Fibroblast of lung (primary cell): ENCODE data around the gene TTLL11. TPM values are rescaled to one million over a fixed set of nuclear protein-coding genes. Genes with fewer than 3 reads are reported as not detected.

ENCODE experiments used
- DNase-seq, 2 donors: peaks; one replicate each; pipeline versions ENCODE4 v3.0.0 to v3.0.0-alpha.2; 2010; ENCODE audit warnings: low read depth in 2 of 2
- H2AFZ ChIP-seq: 2 replicates; pipeline ENCODE4 v1.5.1; 2012; ENCODE audit warnings: low read length, control low read depth, inconsistent platforms
- H3K27ac ChIP-seq: 2 replicates; pipeline ENCODE4 v1.5.1; 2011; ENCODE audit warnings: low read length, control low read depth; ENCODE audit not compliant: insufficient read depth
- H3K27me3 ChIP-seq: 2 replicates; pipeline ENCODE4 v1.5.1; 2011; ENCODE audit warnings: mild to moderate bottlenecking, low read length; ENCODE audit not compliant: control insufficient read depth, insufficient read depth
- H3K36me3 ChIP-seq: 2 replicates; pipeline ENCODE4 v1.5.1; 2011; ENCODE audit warnings: low read length; ENCODE audit not compliant: control insufficient read depth, insufficient read depth
- H3K4me1 ChIP-seq: 2 replicates; pipeline ENCODE4 v1.5.1; 2011; ENCODE audit warnings: low read length; ENCODE audit not compliant: control insufficient read depth, insufficient read depth; ENCODE audit errors: extremely low read depth
- H3K4me2 ChIP-seq: 2 replicates; pipeline ENCODE4 v1.5.1; 2011; ENCODE audit warnings: low read length, control low read depth; ENCODE audit not compliant: insufficient read depth; ENCODE audit errors: extremely low read depth
- H3K4me3 ChIP-seq, 4 experiments: fragments of 200-600 bp in 1 of 4; sonication (generic) in 1 of 4; replicated peaks in 1 of 4; 2 replicates each; pipeline ENCODE4 v1.5.1; 2011 to 2016; ENCODE audit warnings: low read length in 4 of 4, low read depth in 3 of 4, mild to moderate bottlenecking in 3 of 4, control low read depth in 2 of 4, inconsistent platforms in 1 of 4, mixed read lengths in 1 of 4; ENCODE audit not compliant: insufficient read depth in 1 of 4; ENCODE audit errors: control extremely low read depth in 1 of 4
- H3K79me2 ChIP-seq: 2 replicates; pipeline ENCODE4 v1.5.1; 2012; ENCODE audit warnings: mild to moderate bottlenecking, low read length, inconsistent platforms; ENCODE audit not compliant: control insufficient read depth, insufficient read depth
- H3K9ac ChIP-seq: 2 replicates; pipeline ENCODE4 v1.5.1; 2011; ENCODE audit warnings: mild to moderate bottlenecking, low read length, control low read depth; ENCODE audit not compliant: insufficient read depth
- H3K9me3 ChIP-seq: 2 replicates; pipeline ENCODE4 v1.5.1; 2012; ENCODE audit warnings: low read depth, low read length; ENCODE audit not compliant: control insufficient read depth, insufficient read depth
- H4K20me1 ChIP-seq: 2 replicates; pipeline ENCODE4 v1.5.1; 2011; ENCODE audit warnings: low read length; ENCODE audit not compliant: control insufficient read depth, insufficient read depth; ENCODE audit errors: extremely low read depth
- CTCF ChIP-seq, 2 donors: IDR thresholded peaks in 1 of 2; conservative IDR thresholded peaks in 1 of 2; 1 replicate in 1 of 2; 2 replicates in 1 of 2; pipeline ENCODE4 v1.5.1; 2011 to 2012; ENCODE audit warnings: low read length in 2 of 2, control low read depth in 1 of 2, inconsistent platforms in 1 of 2, low read depth in 1 of 2, mild to moderate bottlenecking in 1 of 2
- EZH2 ChIP-seq: IDR thresholded peaks from 2 replicates; pipeline ENCODE4 v1.5.1; 2012; ENCODE audit warnings: low read length, control low read depth, mild to moderate bottlenecking; ENCODE audit errors: missing control alignments
- polyA plus RNA-seq, 2 donors: library from polyadenylated mRNA; depleted of rRNA in 1 of 2; stranded (reverse) in 1 of 2; unstranded in 1 of 2; fragments of >200 nt; gene quantifications; 2 replicates each; pipeline ENCODE4 v1.2.1, GENCODE V29; 2011 to 2012; ENCODE audit warnings: missing spikeins in 1 of 2
- total RNA-seq: library from RNA; depleted of rRNA; stranded (reverse); fragments of >200 nt; gene quantifications from 2 replicates; pipeline ENCODE4 v1.2.1, GENCODE V29; 2014

The TTLL11 gene
- total and polyA plus RNA-seq, 2 donors (not counting 1 experiment from before 2014, with no cell fraction given): 3.9 to 4.8 TPM

GRCh38 chr9:121925935-121926334 lies 167.2 kb downstream of the TTLL11 start:
- no peak overlapping the region for H3K27ac ChIP-seq
- H3K4me1 ChIP-seq: no peaks in the 10 kb centered on the region
- H4K20me1 ChIP-seq: no peaks in the 10 kb centered on the region
- H3K79me2 ChIP-seq: no peaks in the 10 kb centered on the region
- H3K9ac ChIP-seq: no peak overlapping the region
- H2AFZ ChIP-seq: no peak overlapping the region
- no peaks in the 10 kb centered on the region for H3K36me3 ChIP-seq
- no peaks in the 10 kb centered on the region for H3K27me3 ChIP-seq
- no peak for TF ChIP-seq EZH2
- no peak for TF ChIP-seq CTCF (conservative IDR thresholded peaks at IDR 0.05 in 1 of 2, IDR thresholded peaks at IDR 0.05 in 1 of 2; ENCODE audit: low read depth in 1 of 2, low read length in 2 of 2)
- H3K9me3 ChIP-seq: no peaks in the 10 kb centered on the region
- no peak overlapping the region for H3K4me2 ChIP-seq
- no peak overlapping the region for H3K4me3 ChIP-seq
- no peak for DNase-seq

DNA sequence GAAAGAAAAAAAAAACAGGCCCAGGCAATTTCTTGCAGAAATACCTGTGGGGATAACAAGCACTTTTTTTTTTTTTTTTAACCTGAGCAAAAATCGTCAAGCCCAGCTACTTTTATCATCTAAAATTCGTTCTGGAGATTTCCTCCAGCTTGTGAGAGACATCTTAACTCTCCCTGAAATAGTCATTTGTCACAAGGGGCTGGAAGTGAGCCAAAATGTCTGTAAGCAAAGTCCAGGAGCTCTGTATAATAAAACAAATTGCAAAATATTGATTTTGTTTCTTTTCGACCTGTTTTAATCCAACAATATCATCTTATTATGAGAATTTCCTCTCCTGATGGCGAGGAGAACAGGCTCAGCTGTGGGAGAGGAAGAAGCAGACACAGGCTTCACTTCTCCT lies 168.4 kb downstream of the TTLL11 start:
- H3K9ac ChIP-seq: no peak overlapping the region
- no peaks in the 10 kb centered on the region for H3K27me3 ChIP-seq
- no peak overlapping the region for H3K4me2 ChIP-seq
- TF ChIP-seq EZH2 (no peak), CTCF (conservative IDR thresholded peaks at IDR 0.05 in 1 of 2, IDR thresholded peaks at IDR 0.05 in 1 of 2; ENCODE audit: low read depth in 1 of 2, low read length in 2 of 2) (no peak)
- no peak overlapping the region for H2AFZ ChIP-seq
- H3K36me3 ChIP-seq: no peaks in the 10 kb centered on the region
- DNase-seq: no peak
- no peaks in the 10 kb centered on the region for H3K79me2 ChIP-seq
- H3K4me3 ChIP-seq: no peak overlapping the region
- H3K4me1 ChIP-seq: no peaks in the 10 kb centered on the region
- no peak overlapping the region for H3K27ac ChIP-seq
- no peaks in the 10 kb centered on the region for H4K20me1 ChIP-seq
- H3K9me3 ChIP-seq: no peaks in the 10 kb centered on the region

DNA sequence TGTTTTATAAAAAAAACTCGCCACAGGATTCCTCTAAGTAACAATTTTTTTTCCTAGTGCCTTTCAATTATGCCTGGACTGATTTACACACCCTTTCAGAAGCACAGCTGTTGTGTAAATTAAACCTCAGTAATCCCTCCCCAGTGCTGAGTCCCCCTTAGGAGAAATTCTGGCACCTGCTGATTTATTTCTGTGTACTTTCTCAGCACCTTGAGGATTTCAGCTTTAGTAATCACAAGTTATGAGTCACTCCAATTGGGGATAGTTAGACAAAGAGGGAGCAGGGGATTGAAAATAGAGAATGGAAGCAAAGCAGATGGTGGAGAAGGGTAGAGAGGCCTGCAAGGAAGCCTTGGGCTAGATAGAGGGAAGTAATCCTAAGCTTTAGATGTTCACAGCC lies 171.7 kb downstream of the TTLL11 start:
- no peaks in the 10 kb centered on the region for H4K20me1 ChIP-seq
- no peaks in the 10 kb centered on the region for H3K36me3 ChIP-seq
- H3K9me3 ChIP-seq: no peaks in the 10 kb centered on the region
- DNase-seq: no peak
- no peak overlapping the region for H3K9ac ChIP-seq
- no peak overlapping the region for H3K4me3 ChIP-seq
- no peak overlapping the region for H3K4me2 ChIP-seq
- no peaks in the 10 kb centered on the region for H3K27me3 ChIP-seq
- no peaks in the 10 kb centered on the region for H3K4me1 ChIP-seq
- no peak overlapping the region for H2AFZ ChIP-seq
- TF ChIP-seq EZH2: no peak
- TF ChIP-seq CTCF (conservative IDR thresholded peaks at IDR 0.05 in 1 of 2, IDR thresholded peaks at IDR 0.05 in 1 of 2; ENCODE audit: low read depth in 1 of 2, low read length in 2 of 2): no peak
- no peak overlapping the region for H3K27ac ChIP-seq
- no peaks in the 10 kb centered on the region for H3K79me2 ChIP-seq
